Uterus (tissue), 2 donors: Measurements from ENCODE around the gene FMN1.

ENCODE experiments used
- CTCF ChIP-seq, 4 experiments: fragments of 200-600 bp in 2 of 4; fragments of 450-650 bp in 2 of 4; sonication (generic) in 2 of 4; IDR thresholded peaks; one replicate each; pipeline ENCODE4 v1.5.1; 2016 to 2019; ENCODE audit warnings: antibody characterized with exemption in 4 of 4, mild to moderate bottlenecking in 2 of 4, moderate library complexity in 1 of 4
- POLR2A ChIP-seq, 2 donors: fragments of 450-650 bp; IDR thresholded peaks; one replicate each; pipeline ENCODE4 v1.6.1; 2016; ENCODE audit warnings: antibody characterized with exemption in 2 of 2, mild to moderate bottlenecking in 1 of 2, moderate library complexity in 1 of 2

- no peak for TF ChIP-seq CTCF (IDR thresholded peaks at IDR 0.05)
- TF ChIP-seq POLR2A (IDR thresholded peaks at IDR 0.05), result no peak
Observed at GRCh38 chr15:32859996-32860395, 334.5 kb downstream of the FMN1 start.
